K562 treated with DMSO at 1 percent for 48 hours (cell line): Measurements from ENCODE around the gene ANKRD66. TPM values are rescaled to one million over a fixed set of nuclear protein-coding genes. Genes with fewer than 3 reads are reported as not detected.

Experiments
- total RNA-seq: library from RNA; unstranded; fragments of 300-600 nt; gene quantifications from 2 replicates; pipeline ENCODE4 v1.2.3, GENCODE V29; 2022; ENCODE audit warnings: low replicate concordance; ENCODE audit errors: extremely low read depth

Gene ANKRD66
- total RNA-seq: not detected in 2 replicates

DNA sequence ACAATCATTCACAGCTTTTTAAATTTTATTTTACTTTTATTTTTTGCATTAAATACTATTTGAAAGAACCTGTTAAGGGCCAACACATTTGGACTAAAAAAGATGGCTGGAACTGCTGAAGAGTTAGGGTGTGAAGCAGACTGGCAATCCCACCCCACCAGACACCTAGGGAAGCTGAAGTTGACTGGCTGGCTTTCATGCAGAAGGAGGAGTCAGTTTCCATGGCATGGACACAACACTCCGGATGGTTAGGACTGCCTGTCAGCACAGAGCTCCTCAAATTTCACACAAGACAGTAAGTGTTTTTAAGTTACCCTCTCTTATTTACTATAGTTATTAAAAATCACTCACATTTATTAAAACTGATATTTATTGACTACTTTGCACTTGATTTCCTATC, at the start of gene ANKRD66:
Gene ANKRD66, plus strand, starts transcription at position 238 of the 400 bp plus-strand sequence. CDS start 5,016 bp downstream, outside the sequence.

GRCh38 chr6:46734867-46735719, 11.6 kb upstream of the ANKRD66 start, which contains the start of gene PLA2G7:
Gene PLA2G7, minus strand, starts transcription at chr6:46735375. Its CDS starts 12,484 bp downstream, at chr6:46722891.

GRCh38 chr6:46793138-46793537, 46.4 kb downstream of the ANKRD66 start, which contains the start of gene MEP1A:
Gene MEP1A, plus strand, starts transcription at chr6:46793389. Its CDS starts 10 bp downstream, at chr6:46793399.

Other genes starting within 250 kb of the ANKRD66 start
- gene CYP39A1, start 94.1 kb upstream of the ANKRD66 start, total RNA-seq: not detected in 2 replicates
- gene SLC25A27, start 94.0 kb upstream of the ANKRD66 start, total RNA-seq: not detected in 2 replicates
- gene TDRD6, start 59.0 kb upstream of the ANKRD66 start, total RNA-seq: not detected in 2 replicates
- gene PLA2G7, start 11.6 kb upstream of the ANKRD66 start, total RNA-seq: not detected in 2 replicates
- not detected in 2 replicates for gene MEP1A, start 46.5 kb downstream of the ANKRD66 start, total RNA-seq
- gene ADGRF5, start 175.0 kb downstream of the ANKRD66 start, total RNA-seq: not detected in 2 replicates